ENCODE measurements around the gene ZMYM1.

The ZMYM1 gene

GRCh38 chr1:35079003-35079930 lies at the start of gene ZMYM1:
TSS of gene ZMYM1 (plus strand) at chr1:35079385. CDS start at chr1:35093988, 14,603 bp downstream.
- H3K27ac Mint-ChIP-seq = peak within 1 kb of the TSS; percentile 100
- peak within 1 kb of the TSS; percentile 92 to 95 for H3K4me3 Mint-ChIP-seq
- peaks cover 5 to 6% of the 10 kb centered on the region in 2 donors for H3K36me3 Mint-ChIP-seq
- DNase-seq (peak; percentile 89), ATAC-seq (replicated peaks) (peak; percentile 98)
- peaks cover 14 to 16% of the 10 kb centered on the region in 2 donors for H3K27me3 Mint-ChIP-seq
- peaks cover 12 to 17% of the 10 kb centered on the region in 2 donors for H3K4me1 Mint-ChIP-seq
- H3K9me3 Mint-ChIP-seq = peaks cover 3 to 4% of the 10 kb centered on the region in 2 donors

- peak overlapping the region; percentile 100 for H3K4me3 Mint-ChIP-seq
- no peaks in the 10 kb centered on the region for H3K27me3 Mint-ChIP-seq
- DNase-seq = no peak
- peaks cover 0 to 3% of the 10 kb centered on the region in 2 donors for H3K9me3 Mint-ChIP-seq
- H3K4me1 Mint-ChIP-seq = peaks cover 17 to 41% of the 10 kb centered on the region in 2 donors
- peak overlapping the region; percentile 90 for H3K27ac Mint-ChIP-seq
- ATAC-seq (replicated peaks) = no peak
- peaks cover 24 to 39% of the 10 kb centered on the region in 2 donors for H3K36me3 Mint-ChIP-seq
Measured at GRCh38 chr1:35029761-35030160, 49.4 kb upstream of the ZMYM1 start.

DNA sequence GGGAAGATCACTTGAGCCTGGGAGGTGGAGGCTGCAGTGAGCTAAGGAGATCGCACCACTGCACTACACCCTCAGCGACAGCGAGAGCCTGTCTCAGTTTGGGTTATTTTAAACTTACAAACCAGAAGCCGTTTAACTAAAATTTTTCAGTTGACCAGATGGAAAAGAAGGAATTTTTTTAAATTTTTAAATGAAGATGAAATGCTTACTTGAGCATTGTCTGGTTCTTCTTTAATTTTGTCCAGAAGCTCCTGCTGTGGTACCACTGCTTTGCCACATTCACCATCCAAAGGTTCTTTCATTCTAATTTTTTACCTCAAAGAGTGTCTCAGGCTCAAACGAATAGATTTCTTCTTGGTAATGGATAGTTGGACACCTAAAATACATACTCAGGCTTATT lies 48.8 kb upstream of the ZMYM1 start:
- H3K27ac Mint-ChIP-seq = peak overlapping the region; percentile 99
- peaks cover 24 to 39% of the 10 kb centered on the region in 2 donors for H3K36me3 Mint-ChIP-seq
- H3K4me3 Mint-ChIP-seq = peak overlapping the region; percentile 100
- peaks cover 17 to 41% of the 10 kb centered on the region in 2 donors for H3K4me1 Mint-ChIP-seq
- H3K27me3 Mint-ChIP-seq = no peaks in the 10 kb centered on the region
- peaks cover 0 to 3% of the 10 kb centered on the region in 2 donors for H3K9me3 Mint-ChIP-seq
- ATAC-seq (replicated peaks) = peak in 1 of 2 donors; percentile 6
- DNase-seq = no peak

DNA sequence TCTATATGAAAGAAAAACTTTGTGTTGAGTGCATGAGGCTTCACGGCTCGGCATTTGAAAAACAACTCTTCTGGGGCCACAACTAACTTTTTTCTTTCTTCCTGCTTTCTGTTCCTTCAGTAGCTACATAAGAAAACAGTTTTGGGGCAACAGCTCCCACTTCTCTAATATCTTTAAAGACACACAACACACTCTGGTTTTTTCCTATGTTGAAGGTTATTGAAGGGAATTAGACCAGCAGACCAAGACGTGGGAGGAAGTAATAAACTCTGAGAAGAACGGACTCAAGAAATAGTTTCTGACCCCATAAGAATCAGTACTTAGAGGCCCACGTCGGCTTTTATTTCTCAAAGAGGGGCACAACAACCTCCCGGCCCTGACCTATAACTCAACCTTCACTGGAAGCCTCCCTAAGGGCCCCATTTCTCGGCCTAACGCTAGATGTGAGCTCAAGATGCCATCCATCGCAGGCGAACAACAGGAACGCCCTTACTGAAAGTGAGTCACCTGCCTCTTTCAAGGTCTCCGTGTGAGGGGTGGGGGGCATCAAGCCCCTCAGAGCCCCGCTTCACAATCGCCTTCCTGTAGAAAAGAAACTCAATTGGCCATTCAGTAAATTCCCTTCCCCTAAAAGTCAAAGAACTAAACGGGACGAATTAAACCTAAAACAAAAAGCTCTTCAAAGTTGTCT lies 48.3 kb upstream of the ZMYM1 start:
- Mint-ChIP-seq H3K4me3 (peak overlapping the region; percentile 100), H3K27ac (peak overlapping the region; percentile 99), H3K36me3 (peaks cover 21 to 34% of the 10 kb centered on the region in 2 donors), H3K27me3 (no peaks in the 10 kb centered on the region), H3K4me1 (peaks cover 15 to 35% of the 10 kb centered on the region in 2 donors), H3K9me3 (peaks cover 0 to 3% of the 10 kb centered on the region in 2 donors)
- DNase-seq (peak; percentile 54), ATAC-seq (replicated peaks) (peak; percentile 75 to 82)

- Mint-ChIP-seq H3K27ac (no peak overlapping the region), H3K27me3 (no peaks in the 10 kb centered on the region), H3K36me3 (peaks cover 12 to 26% of the 10 kb centered on the region in 2 donors), H3K4me3 (peak overlapping the region; percentile 21 to 100), H3K9me3 (peaks cover 0 to 3% of the 10 kb centered on the region in 2 donors), H3K4me1 (peaks cover 8 to 25% of the 10 kb centered on the region in 2 donors)
- no peak for ATAC-seq (replicated peaks)
- DNase-seq = no peak
Measured at GRCh38 chr1:35032384-35032739, 46.8 kb upstream of the ZMYM1 start.

- ATAC-seq (replicated peaks) (no peak), DNase-seq (no peak)
- Mint-ChIP-seq H3K4me1 (peaks cover 5 to 19% of the 10 kb centered on the region in 2 donors), H3K4me3 (no peak overlapping the region), H3K36me3 (peaks cover 8 to 20% of the 10 kb centered on the region in 2 donors), H3K27ac (no peak overlapping the region), H3K9me3 (no peaks in the 10 kb centered on the region), H3K27me3 (no peaks in the 10 kb centered on the region)
Measured at GRCh38 chr1:35033346-35033745, 45.8 kb upstream of the ZMYM1 start.

GRCh38 chr1:35036621-35037020 lies 42.6 kb upstream of the ZMYM1 start:
- H3K27me3 Mint-ChIP-seq = peaks cover 3 to 11% of the 10 kb centered on the region in 2 donors
- no peak overlapping the region for H3K27ac Mint-ChIP-seq
- H3K4me3 Mint-ChIP-seq = no peak overlapping the region
- ATAC-seq (replicated peaks) (no peak), DNase-seq (no peak)
- peaks cover 2 to 5% of the 10 kb centered on the region in 2 donors for H3K36me3 Mint-ChIP-seq
- peaks cover 0 to 2% of the 10 kb centered on the region in 2 donors for H3K9me3 Mint-ChIP-seq
- no peaks in the 10 kb centered on the region for H3K4me1 Mint-ChIP-seq

GRCh38 chr1:35037206-35037605 lies 42.0 kb upstream of the ZMYM1 start:
- peaks cover 0 to 4% of the 10 kb centered on the region in 2 donors for H3K9me3 Mint-ChIP-seq
- H3K27ac Mint-ChIP-seq = no peak overlapping the region
- ATAC-seq (replicated peaks) (no peak), DNase-seq (no peak)
- peaks cover 0 to 3% of the 10 kb centered on the region in 2 donors for H3K36me3 Mint-ChIP-seq
- H3K4me1 Mint-ChIP-seq = no peaks in the 10 kb centered on the region
- no peak overlapping the region for H3K4me3 Mint-ChIP-seq
- peaks cover 8 to 13% of the 10 kb centered on the region in 2 donors for H3K27me3 Mint-ChIP-seq

DNA sequence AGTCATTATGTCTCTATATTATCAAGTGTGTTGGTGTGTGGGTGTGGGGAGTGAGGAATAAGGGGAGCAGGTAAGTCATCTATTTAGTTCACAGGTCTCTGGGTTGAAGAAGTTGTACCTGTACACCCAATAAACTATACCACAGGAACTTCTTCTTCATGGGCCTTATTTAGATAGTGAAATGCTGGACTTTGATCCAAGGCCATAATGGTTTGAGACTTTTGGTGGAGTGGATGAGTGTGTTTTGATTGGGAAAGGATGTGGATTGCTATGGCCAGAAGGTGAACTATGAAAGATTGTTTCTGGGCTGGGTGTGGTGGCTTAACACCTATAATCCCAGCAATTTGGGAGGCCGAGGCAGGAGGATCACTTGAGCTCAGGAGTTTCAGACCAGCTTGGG lies 40.5 kb upstream of the ZMYM1 start:
- H3K9me3 Mint-ChIP-seq = peaks cover 0 to 4% of the 10 kb centered on the region in 2 donors
- no peaks in the 10 kb centered on the region for H3K4me1 Mint-ChIP-seq
- no peak overlapping the region for H3K4me3 Mint-ChIP-seq

DNA sequence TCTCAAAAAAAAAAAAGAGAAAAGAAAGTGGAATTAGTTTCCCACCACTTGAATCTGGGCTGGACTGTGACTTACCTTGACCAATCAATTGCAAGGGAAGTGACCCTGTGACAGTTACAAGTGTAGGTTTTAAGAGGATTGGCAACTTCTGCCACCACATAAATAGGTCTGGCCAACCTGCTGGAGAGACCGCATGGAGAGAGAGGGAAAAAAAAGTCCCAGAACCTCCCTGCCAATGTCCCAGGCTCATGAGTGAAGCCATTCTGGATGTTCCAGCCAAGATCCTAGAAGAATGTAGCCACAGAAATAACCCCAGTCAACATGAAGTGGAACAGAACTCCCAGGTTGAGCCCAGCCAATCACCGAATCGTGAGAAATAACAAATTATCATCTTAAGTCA lies 35.7 kb upstream of the ZMYM1 start:
- peaks cover 8 to 13% of the 10 kb centered on the region in 2 donors for H3K27me3 Mint-ChIP-seq
- H3K27ac Mint-ChIP-seq = no peak overlapping the region
- ATAC-seq (replicated peaks) = no peak
- H3K4me3 Mint-ChIP-seq = no peak overlapping the region
- no peak for DNase-seq
- H3K4me1 Mint-ChIP-seq = peaks cover 8 to 10% of the 10 kb centered on the region in 2 donors
- H3K36me3 Mint-ChIP-seq = peaks cover 0 to 3% of the 10 kb centered on the region in 2 donors
- peaks cover 0 to 4% of the 10 kb centered on the region in 2 donors for H3K9me3 Mint-ChIP-seq

More for the DNA sequence above, 40.5 kb upstream of the ZMYM1 start:
- DNase-seq (no peak), ATAC-seq (replicated peaks) (no peak)
- Mint-ChIP-seq H3K27me3 (peaks cover 8 to 13% of the 10 kb centered on the region in 2 donors), H3K36me3 (peaks cover 0 to 3% of the 10 kb centered on the region in 2 donors), H3K27ac (no peak overlapping the region)

DNA sequence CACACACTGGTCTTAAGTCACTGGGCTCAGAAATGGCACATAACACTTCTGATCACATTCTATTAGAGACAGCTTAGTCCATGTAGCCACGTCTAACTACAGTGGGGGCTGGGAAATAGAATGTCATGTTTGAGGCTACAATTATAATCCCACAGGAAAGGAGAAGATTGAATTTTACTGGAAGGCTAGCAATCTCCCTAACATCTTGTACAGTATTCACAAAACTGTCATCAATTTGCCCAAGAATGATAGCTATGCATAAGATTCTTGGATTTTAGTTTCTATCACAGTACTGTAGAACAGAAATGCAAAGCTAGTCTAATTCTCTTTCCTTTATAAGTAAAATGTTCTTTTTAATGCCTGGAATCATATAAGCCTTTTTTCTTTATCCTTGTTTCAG lies 34.8 kb upstream of the ZMYM1 start:
- no peak for DNase-seq
- Mint-ChIP-seq H3K36me3 (no peaks in the 10 kb centered on the region), H3K9me3 (peaks cover 0 to 4% of the 10 kb centered on the region in 2 donors), H3K27ac (no peak overlapping the region), H3K27me3 (peaks cover 6 to 8% of the 10 kb centered on the region in 2 donors), H3K4me3 (no peak overlapping the region), H3K4me1 (peaks cover 8 to 10% of the 10 kb centered on the region in 2 donors)
- ATAC-seq (replicated peaks) = no peak

DNA sequence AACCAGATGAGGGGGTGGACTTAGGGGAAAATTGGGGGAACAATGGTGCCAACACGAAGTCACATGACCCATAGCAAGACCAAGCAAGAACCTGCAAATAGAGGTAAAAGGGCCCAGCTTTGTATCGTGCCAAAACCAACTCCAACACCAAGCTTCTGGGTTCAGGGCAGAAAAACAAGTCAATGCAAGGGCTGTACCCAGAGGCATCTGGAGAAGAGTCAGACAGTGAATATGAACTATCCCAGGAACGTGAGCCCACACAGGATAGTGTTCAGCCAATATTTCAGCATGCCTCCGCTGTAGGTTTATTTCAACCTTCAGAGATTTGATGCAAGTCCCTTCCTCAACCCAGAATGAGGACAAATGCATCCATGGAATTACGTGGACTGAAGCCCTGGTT lies 32.5 kb upstream of the ZMYM1 start:
- peaks cover 0 to 2% of the 10 kb centered on the region in 2 donors for H3K9me3 Mint-ChIP-seq
- DNase-seq (no peak), ATAC-seq (replicated peaks) (no peak)
- H3K27me3 Mint-ChIP-seq = peaks cover 10 to 13% of the 10 kb centered on the region in 2 donors
- no peak overlapping the region for H3K4me3 Mint-ChIP-seq
- H3K4me1 Mint-ChIP-seq = peaks cover 8 to 10% of the 10 kb centered on the region in 2 donors
- H3K27ac Mint-ChIP-seq = no peak overlapping the region
- H3K36me3 Mint-ChIP-seq = no peaks in the 10 kb centered on the region

- peak; percentile 74 to 81 for ATAC-seq (replicated peaks)
- H3K4me1 Mint-ChIP-seq = peaks cover 8 to 10% of the 10 kb centered on the region in 2 donors
- H3K27me3 Mint-ChIP-seq = peaks cover 9 to 15% of the 10 kb centered on the region in 2 donors
- H3K27ac Mint-ChIP-seq = no peak overlapping the region
- no peaks in the 10 kb centered on the region for H3K9me3 Mint-ChIP-seq
- H3K4me3 Mint-ChIP-seq = no peak overlapping the region
- H3K36me3 Mint-ChIP-seq = no peaks in the 10 kb centered on the region
- DNase-seq = no peak
Measured at GRCh38 chr1:35047188-35047858, 31.9 kb upstream of the ZMYM1 start.

- no peak for ATAC-seq (replicated peaks)
- Mint-ChIP-seq H3K36me3 (no peaks in the 10 kb centered on the region), H3K4me3 (no peak overlapping the region), H3K27me3 (peaks cover 9 to 20% of the 10 kb centered on the region in 2 donors), H3K4me1 (peaks cover 8 to 10% of the 10 kb centered on the region in 2 donors), H3K9me3 (no peaks in the 10 kb centered on the region), H3K27ac (no peak overlapping the region)
- no peak for DNase-seq
Measured at GRCh38 chr1:35049116-35049515, 30.1 kb upstream of the ZMYM1 start.
